Pancreas (tissue), 10 donors: ENCODE data around the gene CEMIP2. TPM values are rescaled to one million over a fixed set of nuclear protein-coding genes. Genes with fewer than 3 reads are reported as not detected.

Source experiments
- ATAC-seq, 4 donors: fragments of 200-7000 bp; cut with Tn5 transposase; one replicate each; pipeline versions ENCODE4 v1.8.0 to v1.9.1; 2020; ENCODE audit warnings: mild to moderate bottlenecking in 4 of 4, moderate library complexity in 4 of 4
- DNase-seq, 6 donors: peaks; one replicate each; pipeline ENCODE4 v3.0.0-alpha.2; 2020
- FAIRE-seq: peaks from 2 replicates; lab custom pipeline; 2012; peaks lifted over from hg19 to GRCh38; lab: Jason Lieb, UNC
- H3K27ac ChIP-seq, 4 donors: fragments of 200-600 bp; sonication (generic); 1 replicate in 3 of 4; 2 replicates in 1 of 4; pipeline versions ENCODE4 v1.5.0 to v1.8.0; 2020
- H3K27me3 ChIP-seq, 4 donors: fragments of 200-600 bp; one replicate each; pipeline ENCODE4 v1.8.0; 2021
- H3K36me3 ChIP-seq, 3 donors: fragments of 200-600 bp; sonication (generic) in 1 of 3; one replicate each; pipeline versions ENCODE4 v1.5.0 to v1.8.0; 2020 to 2021
- H3K4me1 ChIP-seq, 3 donors: fragments of 200-600 bp; one replicate each; pipeline ENCODE4 v1.8.0; 2021
- H3K4me3 ChIP-seq, 4 donors: fragments of 200-600 bp; sonication (generic) in 2 of 4; one replicate each; pipeline versions ENCODE4 v1.5.0 to v1.8.0; 2020 to 2021
- H3K9me3 ChIP-seq, 4 donors: fragments of 200-600 bp; one replicate each; pipeline ENCODE4 v1.8.0; 2021
- WGBS, 2 donors: extraction: QIAGEN DNeasy Blood & Tissue Kit; methylation state at CpG; one replicate each; pipeline ENCODE4 v1.1.7; 2013; 5-methylcytosine and 5-hydroxymethylcytosine counted together
- intact Hi-C, 3 donors: fragments of 100-400 bp; cut with DNase I; formaldehyde crosslinking; loops; one replicate each; pipeline versions ENCODE4 v1.11.1 to v1.14.2; 2022
- polyA plus RNA-seq, 2 donors: library from polyadenylated mRNA; stranded (reverse); fragments of 200-250 nt; gene quantifications; one replicate each; pipeline ENCODE4 v1.2.3, GENCODE V29; 2013
- total RNA-seq, 6 donors: library from RNA; stranded (reverse); fragmentation: NEBNext Ultra II Directional in 4 of 6; extraction: Animal tissue kit (Norgen Biotek cat#: 25700) in 4 of 6; gene quantifications; one replicate each; pipeline versions ENCODE4 v1.2.1 to v1.2.4, GENCODE V29; 2021 to 2023
- TF ChIP-seq, protein P1 (sequence below), 4 donors: fragments of 200-600 bp; sonication (generic) in 3 of 4; IDR thresholded peaks; one replicate each; pipeline versions ENCODE4 v1.5.0 to v1.8.0; 2021; ENCODE audit warnings: antibody characterized with exemption in 4 of 4
- donor health status: healthy with polysubstance abuse.
- donor health status: DM: no; HTN: no; CAD: no; lungs with moderate emphysema.
- donor health status: DM: no; HTN: no; CAD: no.
- donor health status: control.
- donor health status: control.
- donor health status: Bipolar disorder and iron deficiency.
- donor health status: DM: yes; HTN: yes; CAD: no.
- donor health status: DM: no; HTN: no; CAD: no.
- donor health status: DM: no; HTN: no; CAD: no.
- donor health status: DM: yes; HTN: yes; CAD: no.

Gene CEMIP2
- total and polyA plus RNA-seq, 8 donors, result 14.3 to 42.1 (median 23.3) TPM

DNA sequence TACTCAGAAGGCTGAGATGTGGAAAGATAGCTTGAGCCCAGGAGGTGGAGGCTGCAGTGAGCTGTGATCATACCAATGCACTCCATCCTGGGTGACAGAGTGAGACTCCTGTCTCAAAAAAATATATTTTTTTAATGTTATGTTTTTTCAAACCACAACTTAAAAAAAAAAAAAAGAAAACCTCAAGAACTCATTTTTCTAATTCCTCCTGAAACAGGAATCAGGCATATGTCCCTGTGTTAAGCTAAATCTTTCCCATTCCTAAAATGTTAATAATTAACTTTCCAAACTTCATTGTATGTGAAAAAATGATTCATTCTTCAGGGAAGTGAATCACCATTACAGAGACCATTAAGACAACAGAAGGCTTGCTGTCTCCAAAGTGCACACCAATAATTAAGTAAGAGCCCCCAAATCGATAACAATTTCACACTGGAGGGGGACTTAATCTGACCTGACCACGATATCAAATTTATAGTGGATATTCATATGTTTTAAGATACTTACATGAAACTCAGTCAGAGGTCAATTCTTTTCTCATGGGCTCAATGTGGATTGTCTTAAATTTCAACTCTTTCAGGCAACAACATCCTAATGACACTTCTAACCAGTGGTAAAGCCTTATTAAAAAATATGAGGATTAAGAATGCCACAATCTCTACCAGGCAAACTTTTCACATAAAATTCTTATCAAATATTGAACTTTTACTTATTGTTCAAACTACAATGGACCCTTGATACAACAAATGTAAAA lies 5.2 kb downstream of the CEMIP2 start:
- Histone ChIP-seq H3K4me3 (no peak overlapping the region), H3K36me3 (no peaks in the 10 kb centered on the region), H3K27me3 (no peaks in the 10 kb centered on the region), H3K4me1 (peaks cover 64 to 70% (median 66%) of the 10 kb centered on the region in 3 donors), H3K9me3 (no peaks in the 10 kb centered on the region), H3K27ac (peak overlapping the region in 2 of 4 donors; percentile 96 to 98)
- intact Hi-C loops, result no loop called here
- TF ChIP-seq, protein P1, sequence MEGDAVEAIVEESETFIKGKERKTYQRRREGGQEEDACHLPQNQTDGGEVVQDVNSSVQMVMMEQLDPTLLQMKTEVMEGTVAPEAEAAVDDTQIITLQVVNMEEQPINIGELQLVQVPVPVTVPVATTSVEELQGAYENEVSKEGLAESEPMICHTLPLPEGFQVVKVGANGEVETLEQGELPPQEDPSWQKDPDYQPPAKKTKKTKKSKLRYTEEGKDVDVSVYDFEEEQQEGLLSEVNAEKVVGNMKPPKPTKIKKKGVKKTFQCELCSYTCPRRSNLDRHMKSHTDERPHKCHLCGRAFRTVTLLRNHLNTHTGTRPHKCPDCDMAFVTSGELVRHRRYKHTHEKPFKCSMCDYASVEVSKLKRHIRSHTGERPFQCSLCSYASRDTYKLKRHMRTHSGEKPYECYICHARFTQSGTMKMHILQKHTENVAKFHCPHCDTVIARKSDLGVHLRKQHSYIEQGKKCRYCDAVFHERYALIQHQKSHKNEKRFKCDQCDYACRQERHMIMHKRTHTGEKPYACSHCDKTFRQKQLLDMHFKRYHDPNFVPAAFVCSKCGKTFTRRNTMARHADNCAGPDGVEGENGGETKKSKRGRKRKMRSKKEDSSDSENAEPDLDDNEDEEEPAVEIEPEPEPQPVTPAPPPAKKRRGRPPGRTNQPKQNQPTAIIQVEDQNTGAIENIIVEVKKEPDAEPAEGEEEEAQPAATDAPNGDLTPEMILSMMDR (IDR thresholded peaks at IDR 0.05), result no peak
- peak; percentile 19 to 34 (median 26) for ATAC-seq
- no peak for DNase-seq
- WGBS, 2 donors, result 13 to 24% methylated on average over 2 of the region's 2 CpGs
- peak; percentile 37 for FAIRE-seq

- H3K27ac ChIP-seq, result peak overlapping the region in 2 of 4 donors; percentile 96 to 98
- H3K9me3 ChIP-seq, result no peaks in the 10 kb centered on the region
- no peak overlapping the region for H3K4me3 ChIP-seq
- FAIRE-seq (no peak), DNase-seq (no peak), ATAC-seq (peak in 3 of 4 donors; percentile 5 to 35 (median 17))
- TF ChIP-seq, protein P1 (IDR thresholded peaks at IDR 0.05), result no peak
- no peaks in the 10 kb centered on the region for H3K27me3 ChIP-seq
- 65 to 73% methylated on average over 5 of the region's 5 CpGs for WGBS, 2 donors
- H3K4me1 ChIP-seq, result peaks cover 75 to 81% (median 75%) of the 10 kb centered on the region in 3 donors
- H3K36me3 ChIP-seq, result no peaks in the 10 kb centered on the region
- intact Hi-C loops, result no loop called here
Observed at GRCh38 chr9:71761938-71762353, 6.4 kb downstream of the CEMIP2 start.

- Histone ChIP-seq H3K36me3 (no peaks in the 10 kb centered on the region), H3K27me3 (no peaks in the 10 kb centered on the region), H3K4me1 (peaks cover 69 to 84% (median 78%) of the 10 kb centered on the region in 3 donors), H3K27ac (peak overlapping the region in 2 of 4 donors; percentile 3 to 14), H3K4me3 (no peak overlapping the region), H3K9me3 (no peaks in the 10 kb centered on the region)
- peak in 1 of 6 donors; percentile 27 for DNase-seq
- WGBS, 2 donors, result 52 to 54% methylated on average over 5 of the region's 5 CpGs
- FAIRE-seq, result no peak
- peak in 2 of 4 donors; percentile 4 to 19 for ATAC-seq
- TF ChIP-seq, protein P1 (IDR thresholded peaks at IDR 0.05), result no peak
- intact Hi-C loops, result no loop called here
Observed at GRCh38 chr9:71760901-71761300, 7.4 kb downstream of the CEMIP2 start.

DNA sequence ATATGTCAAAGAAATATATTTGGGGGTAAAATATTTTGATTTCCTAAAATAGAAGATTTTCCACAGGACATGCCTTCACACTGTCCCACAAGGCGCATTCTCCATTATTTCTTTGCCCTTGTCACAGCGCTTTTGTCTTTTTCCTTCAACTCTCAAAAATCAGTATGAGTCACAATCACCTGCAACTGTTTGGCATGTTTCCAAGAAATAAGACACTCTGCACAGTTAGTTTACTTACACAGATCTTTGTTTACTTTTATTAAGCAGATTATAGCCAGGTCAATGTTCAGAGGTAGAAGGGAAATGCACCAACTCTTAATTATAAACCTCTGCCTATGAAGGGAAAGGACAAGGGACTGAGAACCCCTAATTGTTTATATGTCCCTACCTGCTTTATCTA lies 9.5 kb downstream of the CEMIP2 start:
- FAIRE-seq, result peak; percentile 80

More for the DNA sequence above, 9.5 kb downstream of the CEMIP2 start:
- Histone ChIP-seq H3K27me3 (no peaks in the 10 kb centered on the region), H3K4me1 (peaks cover 49 to 64% (median 59%) of the 10 kb centered on the region in 3 donors), H3K36me3 (no peaks in the 10 kb centered on the region), H3K4me3 (peak overlapping the region in 1 of 4 donors; percentile 16), H3K9me3 (no peaks in the 10 kb centered on the region), H3K27ac (peak overlapping the region; percentile 4 to 88 (median 62))
- TF ChIP-seq, protein P1 (IDR thresholded peaks at IDR 0.05), result no peak
- ATAC-seq (peak; percentile 78 to 83 (median 81)), DNase-seq (peak in 2 of 6 donors; percentile 37 to 50)
- intact Hi-C loops, result no loop called here
- WGBS, 2 donors, result 14 to 25% methylated on average over 2 of the region's 2 CpGs
